H54 (cell line): ENCODE results near the gene MAB21L4.
A peak's percentile ranks its signal among the peaks of the same experiment; 100 is the strongest.

Experiments used
- DNase-seq: peaks from one replicate; pipeline ENCODE4 v3.0.0; 2011; ENCODE audit warnings: low spot score, mixed read lengths; ENCODE audit not compliant: insufficient read length
- FAIRE-seq: peaks from 3 replicates; lab custom pipeline; 2011; peaks lifted over from hg19 to GRCh38; lab: Jason Lieb, UNC
- POLR2A ChIP-seq: IDR thresholded peaks from 2 replicates; pipeline ENCODE4 v1.6.1; 2011; ENCODE audit warnings: low read depth, mild to moderate bottlenecking, low read length

MAB21L4 gene

GRCh38 chr2:240912878-240913809, 17.2 kb upstream of the MAB21L4 start:
- no peak for FAIRE-seq

GRCh38 chr2:240911641-240912265, 15.8 kb upstream of the MAB21L4 start:
- FAIRE-seq (no peak), DNase-seq (no peak)
- TF ChIP-seq POLR2A, result no peak

More at GRCh38 chr2:240912878-240913809, 17.2 kb upstream of the MAB21L4 start:
- no peak for DNase-seq
- no peak for TF ChIP-seq POLR2A

- DNase-seq (no peak), FAIRE-seq (no peak)
- TF ChIP-seq POLR2A, result no peak
Observed at GRCh38 chr2:240909216-240909974, 13.4 kb upstream of the MAB21L4 start.

- DNase-seq (no peak), FAIRE-seq (no peak)
- no peak for TF ChIP-seq POLR2A
Observed at GRCh38 chr2:240906911-240907590, 11.1 kb upstream of the MAB21L4 start.

GRCh38 chr2:240906141-240906910, 10.4 kb upstream of the MAB21L4 start, which contains the start of gene CROCC2:
Gene CROCC2 (plus strand): TSS chr2:240906336. CDS start chr2:240906514, 178 bp downstream.
- TF ChIP-seq POLR2A, result no peak
- DNase-seq (no peak), FAIRE-seq (no peak)

GRCh38 chr2:240905176-240905781, 9.3 kb upstream of the MAB21L4 start:
- no peak for FAIRE-seq
- peak; percentile 54 for DNase-seq
- no peak for TF ChIP-seq POLR2A

GRCh38 chr2:240904216-240905175, 8.5 kb upstream of the MAB21L4 start:
- TF ChIP-seq POLR2A, result no peak
- DNase-seq (no peak), FAIRE-seq (no peak)

GRCh38 chr2:240903191-240904060, 7.5 kb upstream of the MAB21L4 start:
- TF ChIP-seq POLR2A, result no peak
- DNase-seq, result no peak
- no peak for FAIRE-seq

- TF ChIP-seq POLR2A, result no peak
- FAIRE-seq (no peak), DNase-seq (no peak)
Observed at GRCh38 chr2:240902615-240903041, 6.7 kb upstream of the MAB21L4 start.

- TF ChIP-seq POLR2A, result no peak
- no peak for DNase-seq
- FAIRE-seq, result no peak
Observed at GRCh38 chr2:240901986-240902614, 6.1 kb upstream of the MAB21L4 start.
